GM13976 (cell line): ENCODE data around the gene PDP2.
A peak's percentile ranks its signal among the peaks of the same experiment; 100 is the strongest.
"Not testable (repeated sequence)": the region's sequence is repeated elsewhere in the genome, so short reads cannot be mapped to it uniquely, and the experiment has no call there.

ENCODE experiments used
- DNase-seq: peaks from one replicate; pipeline ENCODE4 v3.0.0; 2012; ENCODE audit warnings: low spot score
- in situ Hi-C: fragments of 300-500 bp; cut with MboI; formaldehyde crosslinking; loops from one replicate; pipeline ENCODE4 v1.12.0; 2022; ENCODE audit warnings: low sequenced_read_pairs, mixed read lengths, inconsistent platforms; ENCODE audit not compliant: unreplicated experiment
- TF ChIP-seq, protein P1 (sequence below): IDR thresholded peaks from 2 replicates; pipeline ENCODE4 v1.5.1; 2012; ENCODE audit warnings: borderline replicate concordance, mild to moderate bottlenecking; ENCODE audit not compliant: insufficient read depth; ENCODE audit errors: extremely low read depth, missing control alignments, control extremely low read depth

PDP2 gene

GRCh38 chr16:66932076-66932475 lies 51.8 kb downstream of the PDP2 start:
- in situ Hi-C loops: no loop called here

GRCh38 chr16:66933776-66934137 lies 53.4 kb downstream of the PDP2 start:
- in situ Hi-C loops: no loop called here
- TF ChIP-seq, protein P1, sequence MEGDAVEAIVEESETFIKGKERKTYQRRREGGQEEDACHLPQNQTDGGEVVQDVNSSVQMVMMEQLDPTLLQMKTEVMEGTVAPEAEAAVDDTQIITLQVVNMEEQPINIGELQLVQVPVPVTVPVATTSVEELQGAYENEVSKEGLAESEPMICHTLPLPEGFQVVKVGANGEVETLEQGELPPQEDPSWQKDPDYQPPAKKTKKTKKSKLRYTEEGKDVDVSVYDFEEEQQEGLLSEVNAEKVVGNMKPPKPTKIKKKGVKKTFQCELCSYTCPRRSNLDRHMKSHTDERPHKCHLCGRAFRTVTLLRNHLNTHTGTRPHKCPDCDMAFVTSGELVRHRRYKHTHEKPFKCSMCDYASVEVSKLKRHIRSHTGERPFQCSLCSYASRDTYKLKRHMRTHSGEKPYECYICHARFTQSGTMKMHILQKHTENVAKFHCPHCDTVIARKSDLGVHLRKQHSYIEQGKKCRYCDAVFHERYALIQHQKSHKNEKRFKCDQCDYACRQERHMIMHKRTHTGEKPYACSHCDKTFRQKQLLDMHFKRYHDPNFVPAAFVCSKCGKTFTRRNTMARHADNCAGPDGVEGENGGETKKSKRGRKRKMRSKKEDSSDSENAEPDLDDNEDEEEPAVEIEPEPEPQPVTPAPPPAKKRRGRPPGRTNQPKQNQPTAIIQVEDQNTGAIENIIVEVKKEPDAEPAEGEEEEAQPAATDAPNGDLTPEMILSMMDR: no peak
- DNase-seq: peak; percentile 58

More at GRCh38 chr16:66932076-66932475, 51.8 kb downstream of the PDP2 start:
- TF ChIP-seq, protein P1: no peak
- no peak for DNase-seq

DNA sequence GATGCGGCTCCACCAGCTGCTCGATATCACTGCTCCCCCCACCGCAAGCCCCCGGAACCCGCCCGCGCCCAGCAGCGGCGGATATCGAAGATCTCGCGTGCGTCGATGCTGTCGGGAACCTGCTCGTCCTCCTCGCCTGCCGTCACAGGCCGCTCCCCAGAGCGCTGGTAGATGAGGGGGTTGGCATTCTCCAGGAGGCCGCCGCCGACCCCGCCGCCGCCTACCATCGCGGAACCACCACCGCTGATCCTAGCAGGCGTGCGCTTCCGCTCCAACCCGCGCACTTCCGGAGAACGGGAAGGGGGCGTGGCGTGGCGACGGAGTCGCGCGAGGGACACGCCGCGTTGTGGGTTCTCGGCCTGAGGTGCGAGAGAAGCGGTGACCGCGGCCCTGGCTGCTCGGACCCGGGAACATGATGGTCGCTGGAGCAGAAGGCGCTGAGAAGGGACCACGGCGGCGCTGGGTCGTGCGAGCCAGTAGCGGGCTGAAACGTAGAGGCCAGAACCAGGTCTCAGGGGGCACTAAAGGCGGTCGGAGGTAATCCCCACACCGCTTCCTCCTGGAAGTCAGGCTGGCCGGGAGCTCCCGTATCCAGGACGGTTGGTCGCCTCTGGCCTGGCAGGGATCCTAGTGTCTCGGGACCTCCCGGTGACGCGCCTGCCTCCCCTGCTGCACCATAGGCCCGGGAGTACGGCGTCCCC lies 54.0 kb downstream of the PDP2 start, which contains the start of gene CIAO2B:
CIAO2B (minus strand) TSS at position 265 of the 701 bp plus-strand sequence; CDS start at position 227, 38 bp downstream.
- in situ Hi-C loops: no loop called here
- peak; percentile 95 for DNase-seq

GRCh38 chr16:66934839-66935313 lies 54.6 kb downstream of the PDP2 start:
- in situ Hi-C loops, DNase-seq: not testable (repeated sequence)

More for the DNA sequence above, 54.0 kb downstream of the PDP2 start, which contains the start of gene CIAO2B:
- TF ChIP-seq, protein P1: no peak

- in situ Hi-C loops: no loop called here
- no peak for DNase-seq
- TF ChIP-seq, protein P1: no peak
Observed at GRCh38 chr16:66935314-66936011, 55.1 kb downstream of the PDP2 start, which contains the start of gene CES2. Gene CES2, plus strand, starts transcription at chr16:66935516. Its CDS starts 120 bp downstream, at chr16:66935636.

DNA sequence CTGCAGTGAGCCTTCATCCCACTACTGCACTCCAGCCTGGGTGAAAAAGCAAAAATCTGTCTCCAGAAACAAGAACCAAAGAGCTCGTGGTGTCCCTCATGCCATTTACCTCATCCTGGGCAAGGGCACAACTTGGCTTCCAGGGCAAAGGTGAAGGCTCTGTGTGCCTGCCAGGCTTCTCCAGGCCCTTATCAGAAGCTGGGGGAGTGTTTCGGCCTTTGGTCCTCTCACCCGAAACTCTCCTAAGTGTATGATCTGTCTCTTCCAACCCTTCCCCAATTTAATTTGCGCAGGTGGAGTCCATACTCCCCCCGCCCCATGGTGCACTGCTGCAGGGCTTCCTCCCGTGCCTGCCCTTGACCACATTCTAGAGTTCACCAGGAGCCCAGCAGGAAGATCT lies 56.1 kb downstream of the PDP2 start:
- no peak for DNase-seq
- in situ Hi-C loops: no loop called here
- TF ChIP-seq, protein P1: no peak
